Measurements from ENCODE around the gene ATF2.

GRCh38 chr2:175063741-175064140 is 104.3 kb downstream of the ATF2 start:
- TF ChIP-seq GATA2 (IDR thresholded peaks at IDR 0.05; ENCODE audit: low read depth, low read length) (no peak), GATA3 (IDR thresholded peaks at IDR 0.05; ENCODE audit: low read depth, low read length) (no peak)

Measured in SH-SY5Y (cell line).